Smooth muscle cell of the coronary artery (primary cell): ENCODE results near the gene SLFN12L. TPM values are rescaled to one million over a fixed set of nuclear protein-coding genes. Genes with fewer than 3 reads are reported as not detected.

Source experiments
- total RNA-seq: library from RNA; depleted of rRNA; stranded (reverse); fragments of >200 nt; gene quantifications from 2 replicates; pipeline ENCODE4 v1.2.3, GENCODE V29; 2014; ENCODE audit warnings: low replicate concordance

Gene SLFN12L
- total RNA-seq, result under 0.01 TPM in 1 of 2 replicates, not detected in the other

GRCh38 chr17:35537601-35538141 lies at the start of gene SLFN12L:
Gene SLFN12L (minus strand): TSS chr17:35537678. CDS start chr17:35522364, 15,314 bp downstream.

GRCh38 chr17:35578197-35578928 lies 40.9 kb upstream of the SLFN12L start, which contains the start of gene PEX12:
Gene PEX12 (minus strand): TSS chr17:35578571. CDS start chr17:35578021, 550 bp downstream.

GRCh38 chr17:35560703-35561102 lies 23.2 kb upstream of the SLFN12L start, which contains the start of gene SLFN14:
Gene SLFN14 (minus strand): TSS chr17:35560819. CDS start chr17:35558062, 2,757 bp downstream.

GRCh38 chr17:35448214-35448898 lies 89.1 kb downstream of the SLFN12L start, which contains the start of gene SLFN13:
Gene SLFN13 (minus strand): TSS chr17:35448766. CDS start chr17:35445680, 3,086 bp downstream.

GRCh38 chr17:35432176-35433074 lies 105.1 kb downstream of the SLFN12L start, which contains the start of gene SLFN12:
Gene SLFN12 (minus strand): TSS chr17:35432500. CDS start chr17:35423028, 9,472 bp downstream.

Other genes starting within 250 kb of the SLFN12L start
- 62.4 and 69.4 TPM in 2 replicates for gene SLFN11, start 164.1 kb downstream of the SLFN12L start, total RNA-seq
- 12.1 and 35.1 TPM in 2 replicates for gene SLFN12, start 105.2 kb downstream of the SLFN12L start, total RNA-seq
- 1.7 and 3.3 TPM in 2 replicates for gene SLFN13, start 88.9 kb downstream of the SLFN12L start, total RNA-seq
- not detected in 2 replicates for gene SLFN14, start 23.1 kb upstream of the SLFN12L start, total RNA-seq
- 2.7 and 3.5 TPM in 2 replicates for gene PEX12, start 40.9 kb upstream of the SLFN12L start, total RNA-seq
- 38.6 and 57.1 TPM in 2 replicates for gene AP2B1, start 49.6 kb upstream of the SLFN12L start, total RNA-seq
- 0.98 and 1.6 TPM in 2 replicates for gene RASL10B, start 194.0 kb upstream of the SLFN12L start, total RNA-seq
- 0.08 TPM in 1 of 2 replicates, not detected in the other for gene GAS2L2, start 215.6 kb upstream of the SLFN12L start, total RNA-seq
- gene C17orf50, start 223.2 kb upstream of the SLFN12L start, total RNA-seq, result not detected in 2 replicates